OCI-LY1 (cell line): ENCODE measurements around the gene PTGES3L.
A peak's percentile ranks its signal among the peaks of the same experiment; 100 is the strongest.

ENCODE experiments used
- H2AFZ ChIP-seq: fragments of 200-600 bp; sonication (generic), shearing (Covaris generic); 2 replicates; pipeline ENCODE4 v1.6.0; 2014; ENCODE audit warnings: antibody characterized with exemption, mild to moderate bottlenecking, low read length
- H3F3A ChIP-seq: fragments of 200-600 bp; sonication (generic), shearing (Covaris generic); 2 replicates; pipeline ENCODE4 v1.6.0; 2014; ENCODE audit warnings: mild to moderate bottlenecking, antibody characterized with exemption, low read length, moderate library complexity; ENCODE audit not compliant: insufficient read depth
- H3K27ac ChIP-seq: fragments of 200-600 bp; sonication (generic); 2 replicates; pipeline ENCODE4 v1.5.1; 2014; ENCODE audit warnings: low read length, mixed run types, mild to moderate bottlenecking, low read depth; ENCODE audit not compliant: poor library complexity, severe bottlenecking
- H3K27me3 ChIP-seq: fragments of 200-600 bp; sonication (generic); 2 replicates; pipeline ENCODE4 v1.6.0; 2014; ENCODE audit warnings: antibody characterized with exemption, mild to moderate bottlenecking, low read length, moderate library complexity; ENCODE audit not compliant: insufficient read depth
- H3K36me3 ChIP-seq: fragments of 200-600 bp; sonication (generic); 2 replicates; pipeline ENCODE4 v1.6.1; 2014; ENCODE audit warnings: mild to moderate bottlenecking, antibody characterized with exemption, low read length, moderate library complexity, mixed read lengths; ENCODE audit not compliant: insufficient read depth
- H3K4me1 ChIP-seq: fragments of 200-600 bp; sonication (generic); 2 replicates; pipeline ENCODE4 v1.5.1; 2014; ENCODE audit warnings: mild to moderate bottlenecking, low read length, moderate library complexity; ENCODE audit not compliant: insufficient read depth, severe bottlenecking
- H3K4me2 ChIP-seq: fragments of 200-600 bp; sonication (generic), shearing (Covaris generic); 2 replicates; pipeline ENCODE4 v1.6.1; 2014; ENCODE audit warnings: low read length
- H3K4me3 ChIP-seq: fragments of 200-600 bp; sonication (generic); 2 replicates; pipeline ENCODE4 v1.5.1; 2014; ENCODE audit warnings: low read length, low read depth, mild to moderate bottlenecking, mixed read lengths; ENCODE audit not compliant: poor library complexity, severe bottlenecking
- H3K79me2 ChIP-seq: fragments of 200-600 bp; shearing (Covaris generic); 2 replicates; pipeline ENCODE4 v1.6.1; 2016; ENCODE audit warnings: mixed run types, low read length, mixed read lengths; ENCODE audit not compliant: insufficient read depth
- H3K9ac ChIP-seq: fragments of 200-600 bp; sonication (generic), shearing (Covaris generic); 2 replicates; pipeline ENCODE4 v1.6.1; 2014; ENCODE audit warnings: mild to moderate bottlenecking, low read length, mixed read lengths
- H3K9me2 ChIP-seq: fragments of 200-600 bp; sonication (generic), shearing (Covaris generic); 2 replicates; pipeline ENCODE4 v1.6.1; 2014; ENCODE audit warnings: low read depth, mild to moderate bottlenecking, low read length, mixed read lengths
- H3K9me3 ChIP-seq: fragments of 200-600 bp; shearing (Covaris generic); 2 replicates; pipeline ENCODE4 v1.6.1; 2014; ENCODE audit warnings: low read length, mixed read lengths
- H4K20me1 ChIP-seq: fragments of 200-600 bp; sonication (generic), shearing (Covaris generic); 2 replicates; pipeline ENCODE4 v1.6.0; 2016; ENCODE audit warnings: mild to moderate bottlenecking, low read length; ENCODE audit not compliant: insufficient read depth
- EZH2 ChIP-seq: fragments of 200-600 bp; sonication (generic), shearing (Covaris generic); IDR thresholded peaks from 2 replicates; pipeline ENCODE4 v1.8.0; 2017; ENCODE audit warnings: borderline replicate concordance, mixed run types, mild to moderate bottlenecking, antibody characterized with exemption, low read length, moderate library complexity, mixed read lengths
- TF ChIP-seq, protein P1 (sequence below): fragments of 200-600 bp; sonication (generic), shearing (Covaris generic); IDR thresholded peaks from 2 replicates; pipeline ENCODE4 v1.5.1; 2017; ENCODE audit warnings: mild to moderate bottlenecking, antibody characterized with exemption, low read length, moderate library complexity, mixed read lengths

The PTGES3L gene

DNA sequence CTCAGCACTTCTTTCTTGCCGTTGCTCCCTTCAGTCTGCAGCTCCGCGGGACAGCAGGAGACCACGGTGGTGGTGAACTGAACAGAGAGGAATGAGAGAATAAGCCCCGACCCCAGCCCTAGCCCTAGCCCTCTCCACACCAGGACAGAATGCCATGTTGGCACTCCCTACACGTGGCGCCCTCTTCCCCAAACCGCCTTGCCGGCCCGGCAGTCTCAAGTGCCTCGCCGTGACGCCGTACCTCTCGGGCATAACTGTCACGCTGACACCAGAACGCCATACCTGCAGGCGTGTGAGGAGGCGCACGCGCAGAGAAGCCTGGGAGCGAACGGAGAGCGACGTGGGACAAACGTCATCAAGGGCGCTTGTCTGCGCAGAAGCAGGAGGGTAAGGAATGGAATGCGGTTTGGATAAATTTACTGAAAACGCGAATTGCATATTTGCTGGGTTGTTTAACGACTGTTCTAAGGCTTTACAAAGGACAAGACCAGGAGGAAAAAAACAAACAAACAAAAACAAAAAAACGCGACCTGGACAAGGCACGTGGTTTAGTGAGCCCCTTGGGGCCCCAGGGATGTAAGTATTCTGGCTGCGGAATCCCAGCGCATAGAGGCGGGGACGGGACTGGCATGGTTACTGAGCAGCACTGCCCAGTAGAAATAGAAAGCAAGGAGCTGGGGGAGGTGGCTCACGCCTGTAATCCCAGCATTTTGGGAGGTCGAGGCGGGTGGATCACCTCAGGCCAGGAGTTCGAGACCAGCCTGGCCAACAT lies 15.5 kb downstream of the PTGES3L start, which contains the start of gene AARSD1:
AARSD1 (minus strand) TSS at position 294 of the 772 bp plus-strand sequence; CDS start at position 280, 14 bp downstream.
- Histone ChIP-seq H3K9me3 (no peaks in the 10 kb centered on the region), H3K4me2 (peak within 1 kb of the TSS; percentile 92), H3K4me3 (peak within 1 kb of the TSS; percentile 70), H3K9me2 (no peaks in the 10 kb centered on the region), H2AFZ (peak within 1 kb of the TSS; percentile 64), H3K27me3 (no peaks in the 10 kb centered on the region), H3K9ac (peak within 1 kb of the TSS; percentile 87), H3K36me3 (peaks cover 29% of the 10 kb centered on the region), H3K27ac (peak within 1 kb of the TSS; percentile 49), H3K79me2 (no peaks in the 10 kb centered on the region), H3F3A (peaks cover 4% of the 10 kb centered on the region; the same call in 1 of the 2 replicates), H3K4me1 (peaks cover 10% of the 10 kb centered on the region), H4K20me1 (no peaks in the 10 kb centered on the region)
- TF ChIP-seq, protein P1, sequence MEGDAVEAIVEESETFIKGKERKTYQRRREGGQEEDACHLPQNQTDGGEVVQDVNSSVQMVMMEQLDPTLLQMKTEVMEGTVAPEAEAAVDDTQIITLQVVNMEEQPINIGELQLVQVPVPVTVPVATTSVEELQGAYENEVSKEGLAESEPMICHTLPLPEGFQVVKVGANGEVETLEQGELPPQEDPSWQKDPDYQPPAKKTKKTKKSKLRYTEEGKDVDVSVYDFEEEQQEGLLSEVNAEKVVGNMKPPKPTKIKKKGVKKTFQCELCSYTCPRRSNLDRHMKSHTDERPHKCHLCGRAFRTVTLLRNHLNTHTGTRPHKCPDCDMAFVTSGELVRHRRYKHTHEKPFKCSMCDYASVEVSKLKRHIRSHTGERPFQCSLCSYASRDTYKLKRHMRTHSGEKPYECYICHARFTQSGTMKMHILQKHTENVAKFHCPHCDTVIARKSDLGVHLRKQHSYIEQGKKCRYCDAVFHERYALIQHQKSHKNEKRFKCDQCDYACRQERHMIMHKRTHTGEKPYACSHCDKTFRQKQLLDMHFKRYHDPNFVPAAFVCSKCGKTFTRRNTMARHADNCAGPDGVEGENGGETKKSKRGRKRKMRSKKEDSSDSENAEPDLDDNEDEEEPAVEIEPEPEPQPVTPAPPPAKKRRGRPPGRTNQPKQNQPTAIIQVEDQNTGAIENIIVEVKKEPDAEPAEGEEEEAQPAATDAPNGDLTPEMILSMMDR: no peak
- no peak for TF ChIP-seq EZH2

DNA sequence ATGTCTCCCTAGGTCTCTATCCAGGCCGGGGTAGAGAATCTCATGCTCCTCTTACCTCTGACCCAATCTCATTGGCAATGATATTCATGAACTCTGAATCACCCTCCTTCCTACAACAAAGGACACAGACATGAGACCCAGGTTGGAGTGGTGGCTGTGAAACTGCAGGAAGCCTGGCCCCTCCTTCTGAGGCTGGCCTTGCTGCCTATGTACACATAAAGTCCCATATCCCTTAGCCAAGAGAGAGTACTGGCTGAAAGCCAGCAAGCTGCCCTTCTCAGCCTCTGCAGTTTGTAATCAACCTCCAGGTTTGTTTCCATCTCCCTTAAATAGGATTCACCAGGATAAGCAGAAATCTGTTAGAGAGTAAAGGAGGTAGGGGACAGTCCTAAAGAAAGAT lies 26.2 kb downstream of the PTGES3L start:
- Histone ChIP-seq H3K79me2 (no peaks in the 10 kb centered on the region), H3K4me1 (no peaks in the 10 kb centered on the region), H3K27me3 (no peaks in the 10 kb centered on the region), H3K4me3 (no peak overlapping the region), H3K9me3 (no peaks in the 10 kb centered on the region), H3K36me3 (peaks cover 82% of the 10 kb centered on the region), H4K20me1 (no peaks in the 10 kb centered on the region), H3K4me2 (no peak overlapping the region), H3K27ac (no peak overlapping the region), H3K9ac (no peak overlapping the region), H2AFZ (no peak overlapping the region), H3F3A (no peaks in the 10 kb centered on the region), H3K9me2 (no peaks in the 10 kb centered on the region)
- TF ChIP-seq EZH2: no peak
- TF ChIP-seq, protein P1: no peak

DNA sequence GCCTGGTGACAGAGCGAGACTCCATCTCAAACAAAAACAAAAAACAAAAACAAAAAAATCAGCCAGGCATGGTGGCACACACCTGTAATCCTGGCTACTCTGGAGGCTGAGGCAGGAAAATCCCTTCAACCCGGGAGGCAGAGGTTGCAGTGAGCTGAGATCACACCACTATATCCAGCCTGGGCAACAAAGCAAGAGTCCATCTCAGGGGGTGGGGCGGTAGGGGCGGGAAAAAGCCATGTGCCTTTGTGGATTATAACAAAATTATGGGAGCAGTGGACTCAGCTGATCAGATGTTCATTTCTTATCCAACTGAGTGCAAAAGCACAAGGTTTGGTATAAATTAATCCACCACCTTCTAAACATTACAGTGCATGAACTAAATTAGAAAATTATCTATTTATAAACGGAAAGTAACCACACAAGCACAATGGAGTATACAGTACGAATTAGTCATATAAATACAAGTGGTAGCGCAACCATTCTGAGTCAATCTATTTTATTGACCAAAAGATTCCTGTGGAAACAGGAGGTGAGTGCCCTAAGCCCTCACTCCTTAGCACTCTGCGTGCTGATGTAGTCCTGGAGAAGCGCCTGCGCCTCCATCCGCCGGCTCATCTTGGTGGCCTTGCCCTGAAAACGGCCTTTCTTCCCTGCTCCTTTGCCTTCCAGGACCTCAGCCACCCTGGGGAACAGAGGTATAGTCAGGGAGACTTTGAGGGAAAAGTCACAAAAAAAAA lies 29.7 kb downstream of the PTGES3L start:
- no peak overlapping the region for H3K27ac ChIP-seq
- no peaks in the 10 kb centered on the region for H3K4me1 ChIP-seq
- H3F3A ChIP-seq: no peaks in the 10 kb centered on the region
- no peaks in the 10 kb centered on the region for H3K9me3 ChIP-seq
- no peaks in the 10 kb centered on the region for H3K27me3 ChIP-seq
- H3K4me2 ChIP-seq: no peak overlapping the region
- H3K9ac ChIP-seq: no peak overlapping the region
- no peaks in the 10 kb centered on the region for H3K9me2 ChIP-seq
- H3K36me3 ChIP-seq: peaks cover 63% of the 10 kb centered on the region
- no peaks in the 10 kb centered on the region for H4K20me1 ChIP-seq
- TF ChIP-seq EZH2: no peak
- TF ChIP-seq, protein P1: no peak
- H2AFZ ChIP-seq: no peak overlapping the region
- no peaks in the 10 kb centered on the region for H3K79me2 ChIP-seq
- H3K4me3 ChIP-seq: no peak overlapping the region
